Subcutaneous adipose tissue (tissue), 4 donors: ENCODE results near the gene CXXC5. TPM values are rescaled to one million over a fixed set of nuclear protein-coding genes. Genes with fewer than 3 reads are reported as not detected.

Source experiments
- total RNA-seq, 4 donors: library from RNA; depleted of rRNA; stranded (reverse); fragments of >200 nt; gene quantifications; one replicate each; pipeline ENCODE4 v1.1.0, GENCODE V29; 2016
- TF ChIP-seq, protein P1 (sequence below): fragments of 450-650 bp; IDR thresholded peaks from one replicate; pipeline ENCODE4 v1.5.1; 2016; ENCODE audit warnings: low read depth, mild to moderate bottlenecking, control low read depth, antibody characterized with exemption, moderate library complexity

The CXXC5 gene
- total RNA-seq, 4 donors from 2014 or later: 19.1 to 68.4 (median 45.7) TPM

DNA sequence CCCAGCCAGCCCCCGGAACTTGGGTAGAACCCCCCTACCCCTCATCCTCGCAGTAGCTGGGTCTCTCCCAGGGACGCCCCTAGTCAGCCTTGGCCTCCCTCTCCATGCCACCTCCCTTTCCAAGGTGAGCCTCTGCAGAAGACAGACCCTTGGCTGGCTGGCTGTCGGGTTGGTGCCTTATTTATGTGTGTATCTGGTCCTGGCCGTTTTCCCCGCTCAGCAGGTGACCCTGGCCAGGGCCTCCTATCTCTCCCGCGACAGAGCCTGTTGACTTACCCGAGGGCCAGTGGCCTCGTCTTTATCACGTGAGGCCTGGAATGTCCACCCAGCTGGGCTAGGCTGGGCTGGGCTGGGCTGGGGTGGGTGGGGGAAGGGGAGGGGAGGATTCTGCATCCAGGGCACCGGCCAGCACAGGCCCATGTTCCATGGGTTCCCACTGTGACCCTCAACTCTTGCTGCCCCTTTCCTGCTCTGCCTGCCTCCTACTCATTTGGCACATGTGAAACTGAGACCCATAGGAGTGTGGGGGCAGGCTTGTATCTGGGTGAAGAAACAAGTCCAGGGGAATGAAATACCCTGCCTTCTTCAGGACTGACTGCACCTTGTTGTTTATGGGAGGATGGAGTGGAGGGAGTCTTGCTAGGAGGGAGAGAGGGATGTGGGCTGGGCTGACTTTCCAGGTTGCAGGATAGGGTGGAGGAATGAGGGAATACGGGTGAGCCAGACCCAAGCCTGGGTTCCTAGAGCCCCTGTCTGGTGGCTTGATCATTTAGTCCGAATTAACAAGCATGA is 3.1 kb downstream of the CXXC5 start:
- TF ChIP-seq, protein P1, sequence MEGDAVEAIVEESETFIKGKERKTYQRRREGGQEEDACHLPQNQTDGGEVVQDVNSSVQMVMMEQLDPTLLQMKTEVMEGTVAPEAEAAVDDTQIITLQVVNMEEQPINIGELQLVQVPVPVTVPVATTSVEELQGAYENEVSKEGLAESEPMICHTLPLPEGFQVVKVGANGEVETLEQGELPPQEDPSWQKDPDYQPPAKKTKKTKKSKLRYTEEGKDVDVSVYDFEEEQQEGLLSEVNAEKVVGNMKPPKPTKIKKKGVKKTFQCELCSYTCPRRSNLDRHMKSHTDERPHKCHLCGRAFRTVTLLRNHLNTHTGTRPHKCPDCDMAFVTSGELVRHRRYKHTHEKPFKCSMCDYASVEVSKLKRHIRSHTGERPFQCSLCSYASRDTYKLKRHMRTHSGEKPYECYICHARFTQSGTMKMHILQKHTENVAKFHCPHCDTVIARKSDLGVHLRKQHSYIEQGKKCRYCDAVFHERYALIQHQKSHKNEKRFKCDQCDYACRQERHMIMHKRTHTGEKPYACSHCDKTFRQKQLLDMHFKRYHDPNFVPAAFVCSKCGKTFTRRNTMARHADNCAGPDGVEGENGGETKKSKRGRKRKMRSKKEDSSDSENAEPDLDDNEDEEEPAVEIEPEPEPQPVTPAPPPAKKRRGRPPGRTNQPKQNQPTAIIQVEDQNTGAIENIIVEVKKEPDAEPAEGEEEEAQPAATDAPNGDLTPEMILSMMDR: no peak

DNA sequence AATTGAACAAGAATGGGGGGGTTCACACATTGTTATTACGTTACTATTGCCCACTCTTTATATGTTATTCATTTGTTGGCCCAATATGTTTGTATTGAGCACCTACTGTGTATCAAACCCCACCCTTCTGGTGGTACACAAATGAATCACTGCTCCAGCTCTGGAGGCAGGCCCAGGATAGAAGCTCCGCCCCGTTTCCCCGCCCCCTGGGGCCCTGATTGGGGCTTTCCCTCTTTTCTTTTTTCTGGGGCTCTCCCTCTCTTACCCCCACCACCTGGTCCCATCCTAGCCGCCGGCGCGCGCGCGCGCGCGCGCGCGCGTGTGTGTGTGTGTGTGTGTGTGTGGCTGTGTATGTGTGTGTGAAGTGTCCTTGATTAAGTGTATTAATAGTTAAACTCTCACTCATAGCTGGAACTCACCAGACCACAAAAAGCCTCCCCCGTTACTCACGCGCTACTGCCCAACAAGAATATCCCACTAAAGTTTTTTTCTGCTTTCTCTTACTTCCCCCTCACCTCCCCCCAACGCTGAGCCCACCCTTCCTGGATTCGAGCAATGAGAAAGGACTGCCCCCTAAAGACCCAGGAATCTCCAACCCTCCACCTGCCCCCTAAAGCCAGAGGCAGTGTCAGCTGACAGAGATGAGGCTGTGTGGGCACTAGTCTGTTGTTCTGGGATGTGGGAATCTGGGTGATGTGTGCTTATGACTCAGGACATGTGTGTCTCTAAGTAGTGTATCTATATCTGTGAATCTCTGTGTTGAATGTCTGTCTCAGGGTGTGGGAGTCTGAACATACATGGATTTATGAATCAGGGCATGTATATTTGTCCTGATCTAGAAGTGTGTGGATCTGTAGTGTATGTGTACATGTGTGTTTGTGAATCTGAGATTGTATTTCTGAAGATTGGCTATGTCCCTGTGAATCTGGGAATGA is 4.0 kb downstream of the CXXC5 start:
- TF ChIP-seq, protein P1: no peak

DNA sequence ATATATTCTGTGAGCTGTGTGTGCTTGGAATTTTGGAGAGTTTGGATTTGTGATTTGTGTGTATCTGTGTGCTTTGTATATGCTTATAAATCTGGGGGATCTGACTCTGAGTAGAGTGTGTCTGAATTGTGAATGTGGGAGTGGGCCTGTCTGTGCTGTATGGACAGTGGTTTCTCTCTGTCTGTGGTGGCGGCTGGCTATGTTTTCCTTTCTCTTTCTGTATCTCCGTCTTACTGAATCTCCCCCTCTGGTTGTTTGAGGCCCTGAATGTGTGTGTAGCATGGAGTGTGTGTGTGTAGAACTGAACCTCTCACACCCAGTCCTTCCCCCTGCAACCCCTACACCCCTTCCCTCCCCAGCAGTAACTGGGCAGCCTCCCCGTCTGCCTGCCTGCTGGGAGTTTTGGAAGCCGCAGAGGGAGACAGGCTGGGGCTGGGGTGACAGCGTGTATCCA is 4.7 kb downstream of the CXXC5 start:
- TF ChIP-seq, protein P1: no peak

DNA sequence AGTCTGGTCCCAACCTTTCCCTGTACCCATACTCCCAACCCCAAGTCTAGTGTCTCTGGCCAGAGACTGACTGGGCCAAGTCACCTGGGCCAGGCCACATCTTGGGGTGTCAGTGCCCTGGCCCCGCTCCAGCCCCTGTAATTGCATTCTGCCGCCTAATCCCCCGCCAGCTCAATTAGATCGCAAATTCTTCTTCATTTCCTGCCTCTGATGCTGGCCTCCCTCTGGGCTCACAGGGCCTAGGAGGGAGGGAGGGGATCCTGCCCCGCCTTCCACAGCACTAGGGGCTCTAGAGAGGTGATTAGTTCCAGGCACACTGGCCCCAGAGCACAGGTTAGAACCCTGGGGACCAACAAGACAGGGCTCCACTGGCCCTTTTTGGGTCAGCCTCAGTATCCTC is 5.5 kb downstream of the CXXC5 start:
- TF ChIP-seq, protein P1: no peak

DNA sequence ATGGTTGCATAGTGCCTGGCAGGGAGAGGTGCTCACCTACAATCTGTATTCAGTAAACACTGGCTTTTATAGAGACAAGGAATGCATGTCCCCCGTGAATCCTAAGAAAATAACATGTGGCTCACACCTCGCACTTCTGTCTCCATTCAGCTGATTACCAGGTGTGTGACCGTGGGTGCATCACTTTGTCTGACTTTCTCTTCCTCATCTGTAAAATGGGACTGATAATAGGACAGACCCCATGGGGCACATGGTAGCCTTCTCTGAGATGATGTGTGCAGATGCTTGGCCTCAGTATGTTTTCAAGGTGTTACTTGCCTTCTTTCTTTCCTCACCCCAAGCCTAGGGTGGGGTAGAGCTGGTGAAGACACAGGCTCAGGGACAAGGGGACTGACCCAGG is 6.3 kb downstream of the CXXC5 start:
- TF ChIP-seq, protein P1: no peak

DNA sequence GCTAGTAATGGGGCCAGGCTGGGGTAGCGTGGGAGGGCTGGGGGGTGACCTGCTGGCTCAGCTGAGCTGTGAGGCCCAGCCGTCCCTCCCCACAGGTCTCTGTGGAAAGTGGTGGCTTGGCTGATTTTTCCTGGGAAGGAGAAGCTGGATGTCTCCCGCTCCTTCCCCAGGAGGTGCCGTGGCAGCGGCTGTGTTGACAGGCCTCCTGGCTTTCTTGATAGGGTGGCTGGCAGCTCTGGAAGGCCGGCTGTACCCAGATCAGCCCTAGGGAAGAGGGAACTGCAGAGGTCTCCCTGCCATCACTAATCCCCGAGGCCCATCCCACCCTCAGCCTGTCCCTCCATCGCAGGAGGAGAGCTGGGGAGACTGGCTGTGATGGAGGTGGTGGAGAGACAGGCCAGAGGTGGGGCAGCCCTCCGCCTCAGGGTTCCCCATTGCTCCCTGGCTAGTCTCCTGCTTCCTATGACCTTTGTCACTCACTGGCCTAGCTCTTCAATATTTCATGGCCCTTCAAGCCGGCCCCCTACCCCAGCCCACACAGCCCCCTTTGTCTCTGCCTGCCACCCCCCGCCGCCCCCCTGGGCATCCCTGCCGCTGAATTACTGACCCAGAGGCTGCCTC is 6.8 kb downstream of the CXXC5 start:
- TF ChIP-seq, protein P1: no peak

DNA sequence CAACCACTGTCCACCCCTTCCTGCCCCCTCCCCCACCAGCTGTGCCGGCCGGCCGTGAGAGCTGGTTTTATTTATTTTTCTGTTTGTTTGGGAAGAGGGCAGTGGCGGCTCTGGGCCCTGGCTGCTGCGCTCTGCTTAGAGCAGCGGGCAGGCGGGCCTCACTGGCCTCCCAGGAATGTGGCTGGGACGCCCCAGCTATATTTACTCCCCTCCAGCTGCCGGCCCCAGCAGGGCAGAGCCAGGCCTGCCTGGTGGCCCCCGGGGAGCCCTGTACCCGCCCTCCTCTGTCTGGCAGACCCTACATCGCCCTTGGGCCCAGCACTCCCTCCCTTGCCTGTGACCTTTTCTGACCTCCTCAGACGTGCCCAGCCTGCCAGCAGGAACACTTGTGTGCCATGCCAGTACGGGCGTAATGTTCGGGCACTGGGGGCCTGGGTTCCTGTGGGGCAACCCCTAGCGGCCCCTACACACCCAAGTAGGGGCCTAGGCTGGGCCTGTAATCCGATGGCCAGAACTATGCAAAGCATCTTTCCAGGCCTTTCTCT is 7.7 kb downstream of the CXXC5 start:
- TF ChIP-seq, protein P1: no peak
